IMR-90 (cell line): ENCODE results near the gene VWA8.

ENCODE experiments used
- BHLHE40 ChIP-seq: fragments of 150-350 bp; IDR thresholded peaks from 2 replicates; pipeline ENCODE4 v1.6.1; 2016; ENCODE audit warnings: mild to moderate bottlenecking, low read depth, low read length
- POLR2A ChIP-seq: IDR thresholded peaks from 2 replicates; pipeline ENCODE4 v1.6.1; 2012; ENCODE audit warnings: mild to moderate bottlenecking, low read depth, low read length
- RFX5 ChIP-seq: IDR thresholded peaks from 2 replicates; pipeline ENCODE4 v1.8.0; 2012; ENCODE audit warnings: low read depth, mild to moderate bottlenecking, low read length, moderate library complexity
- TF ChIP-seq, protein P1 (sequence below): conservative IDR thresholded peaks from 2 replicates; pipeline ENCODE4 v1.5.1; 2012; ENCODE audit warnings: mild to moderate bottlenecking, low read depth, low read length, improper control_type of control experiment
- TF ChIP-seq, protein P2 (sequence below): fragments of 150-350 bp; IDR thresholded peaks from 2 replicates; pipeline ENCODE4 v1.6.1; 2017; ENCODE audit warnings: mild to moderate bottlenecking, antibody characterized with exemption, low read length, low read depth

DNA sequence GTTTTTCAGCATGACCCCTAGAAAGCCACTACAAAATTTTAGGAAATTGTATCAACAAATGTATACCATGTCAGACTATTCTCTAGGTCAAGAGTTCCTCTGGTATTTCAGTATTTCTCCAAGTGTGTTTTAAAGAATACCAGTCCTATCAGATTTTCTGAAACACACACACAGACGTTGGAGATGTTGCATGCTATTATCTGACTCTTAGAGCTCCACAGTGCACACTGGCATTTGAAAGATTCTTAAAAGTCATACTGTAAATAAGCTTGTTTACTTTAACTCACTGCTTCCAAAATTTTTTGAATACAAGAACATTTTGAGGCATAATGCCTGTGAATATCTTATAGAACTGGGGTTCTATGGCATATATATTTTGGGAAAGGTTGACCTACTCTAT lies 33.8 kb upstream of the VWA8 start:
- TF ChIP-seq, protein P1, sequence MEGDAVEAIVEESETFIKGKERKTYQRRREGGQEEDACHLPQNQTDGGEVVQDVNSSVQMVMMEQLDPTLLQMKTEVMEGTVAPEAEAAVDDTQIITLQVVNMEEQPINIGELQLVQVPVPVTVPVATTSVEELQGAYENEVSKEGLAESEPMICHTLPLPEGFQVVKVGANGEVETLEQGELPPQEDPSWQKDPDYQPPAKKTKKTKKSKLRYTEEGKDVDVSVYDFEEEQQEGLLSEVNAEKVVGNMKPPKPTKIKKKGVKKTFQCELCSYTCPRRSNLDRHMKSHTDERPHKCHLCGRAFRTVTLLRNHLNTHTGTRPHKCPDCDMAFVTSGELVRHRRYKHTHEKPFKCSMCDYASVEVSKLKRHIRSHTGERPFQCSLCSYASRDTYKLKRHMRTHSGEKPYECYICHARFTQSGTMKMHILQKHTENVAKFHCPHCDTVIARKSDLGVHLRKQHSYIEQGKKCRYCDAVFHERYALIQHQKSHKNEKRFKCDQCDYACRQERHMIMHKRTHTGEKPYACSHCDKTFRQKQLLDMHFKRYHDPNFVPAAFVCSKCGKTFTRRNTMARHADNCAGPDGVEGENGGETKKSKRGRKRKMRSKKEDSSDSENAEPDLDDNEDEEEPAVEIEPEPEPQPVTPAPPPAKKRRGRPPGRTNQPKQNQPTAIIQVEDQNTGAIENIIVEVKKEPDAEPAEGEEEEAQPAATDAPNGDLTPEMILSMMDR = no peak
- TF ChIP-seq RFX5 (no peak), BHLHE40 (no peak), POLR2A (no peak)
- TF ChIP-seq, protein P2, sequence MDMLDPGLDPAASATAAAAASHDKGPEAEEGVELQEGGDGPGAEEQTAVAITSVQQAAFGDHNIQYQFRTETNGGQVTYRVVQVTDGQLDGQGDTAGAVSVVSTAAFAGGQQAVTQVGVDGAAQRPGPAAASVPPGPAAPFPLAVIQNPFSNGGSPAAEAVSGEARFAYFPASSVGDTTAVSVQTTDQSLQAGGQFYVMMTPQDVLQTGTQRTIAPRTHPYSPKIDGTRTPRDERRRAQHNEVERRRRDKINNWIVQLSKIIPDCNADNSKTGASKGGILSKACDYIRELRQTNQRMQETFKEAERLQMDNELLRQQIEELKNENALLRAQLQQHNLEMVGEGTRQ = no peak
